Dendritic cell treated with granulocyte-macrophage colony-stimulating factor and Interleukin-4, amounts not matched to agents 40 ng/mL and 50 ng/mL, for 4 days (primary cell): Measurements from ENCODE around the gene TNFRSF14.
A peak's percentile ranks its signal among the peaks of the same experiment; 100 is the strongest.

Experiments
- H3K27ac Mint-ChIP-seq: one replicate; pipeline ENCODE4 v1.8.0; 2022; ENCODE audit warnings: mild to moderate bottlenecking, mixed read lengths
- H3K27me3 Mint-ChIP-seq: one replicate; pipeline ENCODE4 v1.8.0; 2022; ENCODE audit warnings: mild to moderate bottlenecking, mixed read lengths
- H3K36me3 Mint-ChIP-seq: one replicate; pipeline ENCODE4 v1.8.0; 2022; ENCODE audit warnings: low read depth, mixed read lengths
- H3K4me1 Mint-ChIP-seq: one replicate; pipeline ENCODE4 v1.8.0; 2022; ENCODE audit warnings: low read depth, mixed read lengths
- H3K4me3 Mint-ChIP-seq: one replicate; pipeline ENCODE4 v1.8.0; 2022; ENCODE audit warnings: mild to moderate bottlenecking, moderate library complexity, mixed read lengths
- H3K9me3 Mint-ChIP-seq: one replicate; pipeline ENCODE4 v1.8.0; 2022; ENCODE audit warnings: mixed read lengths
- intact Hi-C: fragments of 100-400 bp; cut with micrococcal nuclease; formaldehyde crosslinking; loops from one replicate; pipeline ENCODE4 v1.15.0; 2022

Gene TNFRSF14

DNA sequence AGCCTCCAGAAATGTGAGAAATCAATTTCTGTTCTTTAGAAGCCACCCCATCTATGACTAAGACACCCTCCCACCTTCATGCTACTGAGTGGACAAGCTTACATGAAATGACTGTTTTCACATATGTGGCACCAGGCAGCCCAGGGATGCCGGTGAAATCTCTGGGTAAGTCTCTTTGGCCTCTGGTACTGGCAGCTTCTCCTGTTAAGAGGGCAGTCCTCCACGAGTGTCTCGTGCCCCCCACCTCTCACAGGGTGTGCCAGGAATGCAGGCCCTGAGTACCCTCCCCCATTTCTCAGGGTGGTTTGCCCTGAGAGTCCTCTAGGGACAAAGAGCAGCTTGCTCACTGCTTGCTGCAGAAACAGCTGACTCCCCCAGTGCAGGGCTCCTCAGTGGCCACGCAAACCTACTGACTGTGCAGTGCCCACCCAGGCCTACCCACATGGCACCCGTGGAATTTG lies 27.2 kb downstream of the TNFRSF14 start:
- H3K4me1 Mint-ChIP-seq, result peaks cover 81% of the 10 kb centered on the region
- H3K36me3 Mint-ChIP-seq, result peaks cover 28% of the 10 kb centered on the region
- no peaks in the 10 kb centered on the region for H3K9me3 Mint-ChIP-seq
- H3K27me3 Mint-ChIP-seq, result peaks cover 15% of the 10 kb centered on the region
- peak overlapping the region; percentile 56 for H3K27ac Mint-ChIP-seq
- intact Hi-C loops, result no loop called here
- peak overlapping the region; percentile 56 for H3K4me3 Mint-ChIP-seq

- intact Hi-C loops, result no loop called here
- Mint-ChIP-seq H3K27ac (peak overlapping the region; percentile 56), H3K4me1 (peaks cover 76% of the 10 kb centered on the region), H3K9me3 (no peaks in the 10 kb centered on the region), H3K27me3 (peaks cover 15% of the 10 kb centered on the region), H3K36me3 (peaks cover 34% of the 10 kb centered on the region), H3K4me3 (peak overlapping the region; percentile 56)
Observed at GRCh38 chr1:2583871-2584351, 27.7 kb downstream of the TNFRSF14 start.

DNA sequence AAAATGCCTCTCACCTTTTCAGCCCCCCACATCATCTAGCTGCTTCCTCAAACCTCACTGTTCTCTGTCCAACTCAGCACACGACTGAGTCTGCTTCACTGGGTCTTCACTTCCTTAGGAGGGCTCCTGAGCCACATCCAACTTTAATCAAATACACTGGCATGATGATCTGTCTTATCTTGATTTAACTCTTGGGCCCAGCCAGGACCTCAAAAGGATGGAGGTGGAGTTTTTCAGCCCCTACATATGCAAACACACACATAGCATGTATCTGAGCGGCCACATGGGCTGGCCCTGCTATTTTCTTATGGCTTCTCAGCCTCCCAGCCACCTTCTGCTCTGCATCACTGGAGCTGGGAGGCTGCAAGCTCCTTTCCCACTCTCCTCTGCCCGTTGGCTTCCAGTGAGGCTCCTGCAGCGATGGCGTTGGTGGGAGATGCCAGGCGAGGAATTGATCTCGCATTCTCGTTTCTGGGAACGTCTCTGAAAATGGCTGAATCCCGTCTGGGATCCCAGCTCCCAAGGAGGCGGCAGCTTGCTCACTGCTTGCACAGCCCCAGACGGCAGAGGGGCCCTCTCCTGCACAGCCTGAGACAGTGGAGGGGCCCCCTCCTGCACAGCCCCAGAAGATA lies 28.6 kb downstream of the TNFRSF14 start:
- Mint-ChIP-seq H3K9me3 (no peaks in the 10 kb centered on the region), H3K27me3 (peaks cover 17% of the 10 kb centered on the region), H3K4me1 (peaks cover 68% of the 10 kb centered on the region), H3K4me3 (peak overlapping the region; percentile 86), H3K36me3 (peaks cover 43% of the 10 kb centered on the region), H3K27ac (peak overlapping the region; percentile 98)
- intact Hi-C loops, result no loop called here

DNA sequence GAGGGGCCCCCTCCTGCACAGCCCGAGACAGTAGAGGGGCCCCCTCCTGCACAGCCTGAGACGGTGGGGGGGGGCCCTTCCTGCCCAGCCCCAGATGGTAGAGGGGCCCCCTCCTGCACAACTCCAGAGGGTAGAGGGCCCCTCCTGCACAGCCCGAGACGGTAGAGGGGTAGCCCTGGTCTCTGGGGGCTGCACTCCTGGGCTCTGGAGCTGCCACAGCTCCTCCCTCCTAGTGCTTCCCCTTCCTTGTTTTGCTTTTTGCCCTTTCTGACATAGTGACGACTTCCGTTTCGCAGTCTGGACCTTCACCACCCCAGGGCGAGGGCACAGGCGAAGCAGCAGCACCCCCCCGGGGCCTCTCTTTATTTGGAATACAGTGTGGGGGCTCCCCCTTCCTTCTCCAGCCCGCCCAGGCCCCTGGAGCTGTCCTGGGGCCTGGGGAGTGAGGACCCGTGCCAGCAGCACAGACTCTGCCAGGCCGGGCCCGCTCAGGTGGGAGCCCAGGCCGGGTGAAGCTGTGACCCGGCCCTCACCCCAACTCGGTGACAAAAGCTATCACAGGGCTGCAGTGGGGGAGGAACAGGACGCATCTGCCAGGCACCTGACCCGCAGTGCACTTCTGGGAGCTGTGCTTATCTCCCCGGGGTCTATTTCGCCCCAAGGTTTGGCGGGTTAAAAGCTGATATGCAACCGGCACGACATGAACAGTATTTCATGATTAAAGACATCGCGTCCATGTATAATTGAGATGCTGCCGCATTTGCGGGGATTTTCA lies 29.3 kb downstream of the TNFRSF14 start:
- Mint-ChIP-seq H3K27ac (peak overlapping the region; percentile 98), H3K4me1 (peaks cover 63% of the 10 kb centered on the region), H3K4me3 (peak overlapping the region; percentile 86), H3K9me3 (no peaks in the 10 kb centered on the region), H3K36me3 (peaks cover 49% of the 10 kb centered on the region), H3K27me3 (peaks cover 17% of the 10 kb centered on the region)
- intact Hi-C loops, result loop anchor here (1.0 kb wide), 2 partner anchors 37 to 59 kb away; partner anchors contain the start of gene PANK4

DNA sequence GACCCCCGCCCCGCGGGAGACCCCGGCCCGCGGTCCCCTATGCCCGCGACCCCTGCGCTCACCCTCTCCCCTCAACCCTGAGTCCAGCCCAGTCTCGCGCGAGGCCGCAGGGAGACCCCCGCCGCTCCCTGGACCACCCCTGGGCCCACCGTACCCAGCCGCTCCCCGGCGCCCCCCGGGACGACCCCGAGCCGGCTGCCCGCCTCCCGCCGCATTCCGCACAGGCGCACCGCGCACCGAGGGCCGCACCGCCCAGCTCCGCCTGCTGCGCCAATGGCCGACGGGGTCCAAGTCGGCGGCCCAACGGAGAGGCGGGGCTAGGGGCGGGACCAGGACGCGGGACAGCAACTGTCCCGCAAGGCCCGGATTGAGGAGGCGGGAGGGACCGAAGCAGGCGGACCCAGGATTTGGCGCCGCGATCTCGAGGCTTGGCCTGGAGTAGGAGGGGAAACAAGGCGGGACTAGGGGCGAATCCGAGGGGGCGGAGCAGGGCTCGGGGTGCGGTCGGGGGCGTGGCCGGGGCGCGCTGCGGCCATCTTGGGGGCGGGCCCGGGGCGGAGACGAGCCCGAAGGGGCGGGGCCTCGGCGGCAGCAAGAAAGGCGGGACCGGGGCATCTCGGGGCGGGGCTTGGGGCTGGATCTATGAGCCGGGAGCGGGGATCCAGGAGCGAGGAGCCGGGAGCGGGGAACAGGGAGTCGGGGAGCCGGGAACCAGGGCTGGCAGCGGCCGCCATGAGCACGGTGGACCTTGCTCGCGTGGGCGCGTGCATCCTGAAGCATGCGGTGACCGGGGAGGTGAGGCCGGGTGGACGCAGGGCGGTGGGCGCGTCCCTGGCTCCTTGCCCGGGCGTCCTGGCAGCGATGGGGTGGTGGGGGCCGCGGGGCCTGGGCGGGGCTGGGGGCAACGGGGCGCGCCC lies 30.2 kb downstream of the TNFRSF14 start, which contains the start of gene PRXL2B:
Gene PRXL2B, plus strand, starts transcription at position 624 of the 917 bp plus-strand sequence. Its CDS starts 109 bp downstream, at position 733.
- Mint-ChIP-seq H3K36me3 (peaks cover 49% of the 10 kb centered on the region), H3K27me3 (peaks cover 13% of the 10 kb centered on the region), H3K27ac (peak within 1 kb of the TSS; percentile 98), H3K4me3 (peak within 1 kb of the TSS; percentile 86), H3K4me1 (peaks cover 54% of the 10 kb centered on the region), H3K9me3 (no peaks in the 10 kb centered on the region)
- intact Hi-C loops, result loop anchor here (1.0 kb wide), 2 partner anchors 38 to 60 kb away; partner anchors contain the start of gene PANK4

- Mint-ChIP-seq H3K4me3 (peak overlapping the region; percentile 86), H3K36me3 (peaks cover 49% of the 10 kb centered on the region), H3K27me3 (peaks cover 16% of the 10 kb centered on the region), H3K4me1 (peaks cover 46% of the 10 kb centered on the region), H3K9me3 (no peaks in the 10 kb centered on the region), H3K27ac (peak overlapping the region; percentile 98)
- intact Hi-C loops, result no loop called here
Observed at GRCh38 chr1:2587071-2587859, 31.1 kb downstream of the TNFRSF14 start.

- Mint-ChIP-seq H3K36me3 (peaks cover 49% of the 10 kb centered on the region), H3K27me3 (peaks cover 21% of the 10 kb centered on the region), H3K4me1 (peaks cover 40% of the 10 kb centered on the region), H3K27ac (peak overlapping the region; percentile 98), H3K4me3 (peak overlapping the region; percentile 86), H3K9me3 (no peaks in the 10 kb centered on the region)
- intact Hi-C loops, result no loop called here
Observed at GRCh38 chr1:2587860-2588571, 31.8 kb downstream of the TNFRSF14 start.

DNA sequence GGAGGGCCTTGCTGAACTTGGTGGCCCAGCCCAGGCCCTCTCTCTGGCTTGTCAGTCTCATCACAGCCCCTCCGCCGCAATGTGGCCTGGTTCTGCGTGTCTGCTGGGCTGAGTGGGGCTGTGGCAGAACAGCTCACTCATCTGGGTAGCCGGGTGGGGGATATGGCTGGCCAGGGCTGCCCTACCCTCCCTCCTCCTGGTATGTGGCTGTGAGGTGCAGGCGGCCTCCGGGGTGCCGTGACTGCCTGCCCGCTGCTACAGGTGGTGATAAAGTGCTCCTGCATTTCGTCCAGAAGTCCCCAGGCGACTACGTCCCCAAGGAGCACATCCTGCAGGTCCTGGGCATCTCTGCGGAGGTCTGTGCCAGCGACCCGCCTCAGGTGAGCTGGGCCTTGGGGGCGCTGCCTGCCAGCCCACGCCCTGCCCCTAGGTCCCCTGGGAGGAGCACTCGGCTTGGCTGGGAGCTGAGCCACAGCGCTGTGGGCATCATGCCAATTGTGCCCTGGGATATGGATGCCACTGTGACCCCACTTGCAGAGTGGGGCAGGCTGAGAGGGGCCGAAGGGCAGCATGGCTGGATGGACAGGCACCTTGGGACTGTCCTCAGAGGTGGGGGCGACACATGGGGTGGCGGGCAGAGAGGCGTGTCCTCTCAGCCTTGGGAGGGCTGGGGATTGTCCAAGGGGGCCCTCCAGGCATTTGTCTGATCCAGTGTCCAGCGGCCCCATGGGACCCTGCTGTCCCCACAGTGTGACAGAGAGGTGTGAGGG lies 32.7 kb downstream of the TNFRSF14 start:
- Mint-ChIP-seq H3K4me3 (no peak overlapping the region), H3K9me3 (no peaks in the 10 kb centered on the region), H3K4me1 (peaks cover 32% of the 10 kb centered on the region), H3K27ac (no peak overlapping the region), H3K36me3 (peaks cover 49% of the 10 kb centered on the region), H3K27me3 (peaks cover 27% of the 10 kb centered on the region)
- intact Hi-C loops, result no loop called here

- Mint-ChIP-seq H3K9me3 (no peaks in the 10 kb centered on the region), H3K4me1 (peaks cover 29% of the 10 kb centered on the region), H3K36me3 (peaks cover 46% of the 10 kb centered on the region), H3K27ac (no peak overlapping the region), H3K4me3 (no peak overlapping the region), H3K27me3 (peaks cover 32% of the 10 kb centered on the region)
- intact Hi-C loops, result no loop called here
Observed at GRCh38 chr1:2589431-2590232, 33.5 kb downstream of the TNFRSF14 start.

DNA sequence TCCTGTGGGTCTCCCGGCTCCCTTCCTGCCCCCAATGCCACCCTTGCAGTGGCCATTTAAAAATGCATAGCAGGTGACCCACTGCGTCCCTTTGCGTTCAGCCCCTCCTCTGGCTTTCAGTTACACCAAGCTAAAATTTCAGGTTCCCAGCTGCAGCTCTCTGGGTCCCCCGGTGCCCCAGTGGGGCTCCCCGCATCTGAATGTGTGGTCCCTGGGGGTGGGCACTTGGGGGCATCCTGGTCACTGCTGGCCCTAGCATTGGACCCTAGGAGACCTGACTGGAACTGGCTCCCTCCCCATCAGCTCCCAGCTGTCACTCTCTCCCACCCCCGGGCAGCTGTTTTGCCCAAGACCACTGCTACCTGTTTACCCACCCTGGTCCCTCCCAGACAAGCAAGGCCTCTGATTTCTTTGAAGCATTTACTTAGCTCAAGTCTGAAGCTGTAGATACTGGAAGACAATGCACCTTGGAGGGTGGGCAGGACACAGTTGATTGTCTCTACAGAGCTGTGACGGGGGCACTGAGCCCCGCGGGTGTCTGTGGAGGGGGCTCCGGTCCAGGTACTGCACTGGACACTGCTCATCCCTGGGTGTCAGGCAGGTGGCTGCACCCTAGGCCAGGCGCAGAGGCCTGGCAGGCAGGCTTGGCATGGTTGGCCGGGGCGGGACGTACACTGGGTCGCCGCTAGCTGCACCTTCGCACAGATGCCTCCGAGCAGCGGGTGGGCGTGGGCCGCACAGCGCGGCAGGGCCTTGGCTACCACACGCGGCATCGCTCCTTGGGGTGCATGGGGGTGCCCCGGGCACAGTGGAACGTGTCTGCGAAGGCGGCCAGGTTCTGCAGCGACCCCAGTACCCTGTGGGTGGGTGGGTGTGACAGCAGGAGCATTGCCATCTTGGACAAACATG lies 34.3 kb downstream of the TNFRSF14 start:
- intact Hi-C loops, result no loop called here
- peaks cover 20% of the 10 kb centered on the region for H3K4me1 Mint-ChIP-seq
- no peak overlapping the region for H3K4me3 Mint-ChIP-seq
- H3K36me3 Mint-ChIP-seq, result peaks cover 39% of the 10 kb centered on the region
- H3K9me3 Mint-ChIP-seq, result no peaks in the 10 kb centered on the region
- H3K27ac Mint-ChIP-seq, result no peak overlapping the region
- H3K27me3 Mint-ChIP-seq, result peaks cover 34% of the 10 kb centered on the region

- H3K4me1 Mint-ChIP-seq, result peaks cover 19% of the 10 kb centered on the region
- no peak overlapping the region for H3K27ac Mint-ChIP-seq
- H3K4me3 Mint-ChIP-seq, result no peak overlapping the region
- intact Hi-C loops, result no loop called here
- peaks cover 36% of the 10 kb centered on the region for H3K27me3 Mint-ChIP-seq
- peaks cover 36% of the 10 kb centered on the region for H3K36me3 Mint-ChIP-seq
- H3K9me3 Mint-ChIP-seq, result no peaks in the 10 kb centered on the region
Observed at GRCh38 chr1:2591233-2591580, 35.0 kb downstream of the TNFRSF14 start.
